Measurements from ENCODE around the gene HDAC1.

DNA sequence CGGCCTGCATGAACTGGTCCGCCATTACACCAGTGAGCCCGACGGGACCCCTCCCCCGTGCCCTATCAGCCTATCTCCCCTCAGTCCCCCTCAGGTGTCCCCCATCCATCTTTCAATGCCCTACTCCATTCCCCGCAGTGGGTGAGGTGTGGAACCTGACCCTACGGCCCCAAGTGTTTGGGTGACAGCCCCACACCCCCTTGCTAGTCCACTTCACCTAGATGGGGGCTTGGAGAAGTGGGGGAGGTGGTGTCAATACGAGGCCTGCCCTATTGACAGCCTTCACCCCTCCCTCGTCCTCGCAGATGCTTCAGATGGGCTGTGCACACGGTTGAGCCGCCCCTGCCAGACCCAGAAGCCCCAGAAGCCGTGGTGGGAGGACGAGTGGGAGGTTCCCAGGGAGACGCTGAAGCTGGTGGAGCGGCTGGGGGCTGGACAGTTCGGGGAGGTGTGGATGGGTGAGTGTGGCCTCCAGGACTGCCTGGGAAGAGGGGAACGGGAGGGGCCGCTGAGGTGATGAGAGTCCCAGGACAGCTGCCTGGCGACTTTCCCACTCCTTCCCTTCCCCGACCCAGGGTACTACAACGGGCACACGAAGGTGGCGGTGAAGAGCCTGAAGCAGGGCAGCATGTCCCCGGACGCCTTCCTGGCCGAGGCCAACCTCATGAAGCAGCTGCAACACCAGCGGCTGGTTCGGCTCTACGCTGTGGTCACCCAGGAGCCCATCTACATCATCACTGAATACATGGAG lies 15.7 kb upstream of the HDAC1 start:
- TF ChIP-seq, protein P1, sequence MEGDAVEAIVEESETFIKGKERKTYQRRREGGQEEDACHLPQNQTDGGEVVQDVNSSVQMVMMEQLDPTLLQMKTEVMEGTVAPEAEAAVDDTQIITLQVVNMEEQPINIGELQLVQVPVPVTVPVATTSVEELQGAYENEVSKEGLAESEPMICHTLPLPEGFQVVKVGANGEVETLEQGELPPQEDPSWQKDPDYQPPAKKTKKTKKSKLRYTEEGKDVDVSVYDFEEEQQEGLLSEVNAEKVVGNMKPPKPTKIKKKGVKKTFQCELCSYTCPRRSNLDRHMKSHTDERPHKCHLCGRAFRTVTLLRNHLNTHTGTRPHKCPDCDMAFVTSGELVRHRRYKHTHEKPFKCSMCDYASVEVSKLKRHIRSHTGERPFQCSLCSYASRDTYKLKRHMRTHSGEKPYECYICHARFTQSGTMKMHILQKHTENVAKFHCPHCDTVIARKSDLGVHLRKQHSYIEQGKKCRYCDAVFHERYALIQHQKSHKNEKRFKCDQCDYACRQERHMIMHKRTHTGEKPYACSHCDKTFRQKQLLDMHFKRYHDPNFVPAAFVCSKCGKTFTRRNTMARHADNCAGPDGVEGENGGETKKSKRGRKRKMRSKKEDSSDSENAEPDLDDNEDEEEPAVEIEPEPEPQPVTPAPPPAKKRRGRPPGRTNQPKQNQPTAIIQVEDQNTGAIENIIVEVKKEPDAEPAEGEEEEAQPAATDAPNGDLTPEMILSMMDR (IDR thresholded peaks at IDR 0.05) = no peak
- no peak for TF ChIP-seq ZFX (IDR thresholded peaks at IDR 0.05; ENCODE audit: borderline replicate concordance)
